Choroid plexus epithelial cell (primary cell): ENCODE measurements around the gene TGFBR3.

ENCODE experiments used
- DNase-seq: peaks from one replicate; pipeline ENCODE4 v3.0.0-alpha.2; 2010; ENCODE audit warnings: low read depth
- H3K4me3 ChIP-seq: 2 replicates; pipeline ENCODE4 v1.5.1; 2011; ENCODE audit warnings: low read depth, mild to moderate bottlenecking, control low read depth, low read length, moderate library complexity
- CTCF ChIP-seq: conservative IDR thresholded peaks from 2 replicates; pipeline ENCODE4 v1.5.1; 2011; ENCODE audit warnings: low read depth, mild to moderate bottlenecking, control low read depth, inconsistent platforms, low read length, moderate library complexity

The TGFBR3 gene

GRCh38 chr1:91660708-91661107 is 225.2 kb downstream of the TGFBR3 start:
- no peak for TF ChIP-seq CTCF

GRCh38 chr1:91655912-91656449 is 230.0 kb downstream of the TGFBR3 start:
- DNase-seq = peak; percentile 24
- H3K4me3 ChIP-seq = no peak overlapping the region
- TF ChIP-seq CTCF = no peak

More at GRCh38 chr1:91660708-91661107, 225.2 kb downstream of the TGFBR3 start:
- H3K4me3 ChIP-seq = no peak overlapping the region
- DNase-seq = no peak

- no peak for DNase-seq
- H3K4me3 ChIP-seq = no peak overlapping the region
- no peak for TF ChIP-seq CTCF
Observed at GRCh38 chr1:91653183-91653582, 232.8 kb downstream of the TGFBR3 start.

- H3K4me3 ChIP-seq = no peak overlapping the region
- DNase-seq = peak; percentile 79
- no peak for TF ChIP-seq CTCF
Observed at GRCh38 chr1:91651661-91652071, 234.3 kb downstream of the TGFBR3 start.

- no peak overlapping the region for H3K4me3 ChIP-seq
- peak; percentile 49 for DNase-seq
- no peak for TF ChIP-seq CTCF
Observed at GRCh38 chr1:91651243-91651642, 234.7 kb downstream of the TGFBR3 start.

GRCh38 chr1:91650764-91651163 is 235.2 kb downstream of the TGFBR3 start:
- no peak for TF ChIP-seq CTCF
- no peak overlapping the region for H3K4me3 ChIP-seq
- peak; percentile 99 for DNase-seq

GRCh38 chr1:91647061-91647460 is 238.9 kb downstream of the TGFBR3 start:
- TF ChIP-seq CTCF = no peak
- no peak for DNase-seq
- H3K4me3 ChIP-seq = no peak overlapping the region
